PC-3 (cell line): Measurements from ENCODE around the gene WDPCP.

Source experiments
- EZH2 ChIP-seq: fragments of 300-600 bp; sonication (generic); IDR thresholded peaks from one replicate; pipeline ENCODE4 v1.6.1; 2017; ENCODE audit warnings: antibody characterized with exemption, mild to moderate bottlenecking, low read length; ENCODE audit not compliant: unreplicated experiment
- EZH2phosphoT487 ChIP-seq: fragments of 300-600 bp; sonication (generic); IDR thresholded peaks from 2 replicates; pipeline ENCODE4 v1.6.1; 2018; ENCODE audit warnings: mild to moderate bottlenecking, antibody characterized with exemption, low read length, borderline replicate concordance
- TF ChIP-seq, protein P1 (sequence below): fragments of 300-600 bp; sonication (generic); conservative IDR thresholded peaks from 2 replicates; pipeline ENCODE4 v1.5.1; 2017; ENCODE audit warnings: antibody characterized with exemption, low read depth, mild to moderate bottlenecking, low read length

DNA sequence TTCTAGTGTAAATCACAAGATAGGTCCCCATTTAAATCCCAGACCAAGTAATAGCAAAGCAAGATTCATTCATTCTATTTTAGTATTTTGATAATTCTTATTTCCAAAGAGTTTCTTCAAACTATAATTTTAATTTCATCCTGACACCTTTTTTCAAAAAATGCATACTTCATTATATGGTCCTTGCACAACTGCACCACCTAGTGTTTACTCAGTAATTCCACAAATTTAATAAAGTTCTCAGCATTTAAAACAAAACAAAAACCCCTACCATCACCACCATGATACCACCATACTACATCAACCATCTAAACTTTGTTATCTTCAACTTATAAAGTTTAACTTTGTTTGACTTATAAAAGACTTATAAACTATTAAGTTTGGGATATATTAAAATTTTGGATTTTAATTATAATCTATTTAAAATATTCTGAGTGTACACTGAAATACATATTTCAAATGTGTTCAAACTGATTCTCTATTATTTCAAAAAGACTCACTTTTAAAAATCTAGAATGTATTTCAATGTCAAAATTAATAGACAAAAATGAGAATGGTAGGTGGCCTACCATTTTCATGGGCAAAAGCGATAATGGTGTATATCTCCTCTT is 44.2 kb downstream of the WDPCP start:
- TF ChIP-seq, protein P1, sequence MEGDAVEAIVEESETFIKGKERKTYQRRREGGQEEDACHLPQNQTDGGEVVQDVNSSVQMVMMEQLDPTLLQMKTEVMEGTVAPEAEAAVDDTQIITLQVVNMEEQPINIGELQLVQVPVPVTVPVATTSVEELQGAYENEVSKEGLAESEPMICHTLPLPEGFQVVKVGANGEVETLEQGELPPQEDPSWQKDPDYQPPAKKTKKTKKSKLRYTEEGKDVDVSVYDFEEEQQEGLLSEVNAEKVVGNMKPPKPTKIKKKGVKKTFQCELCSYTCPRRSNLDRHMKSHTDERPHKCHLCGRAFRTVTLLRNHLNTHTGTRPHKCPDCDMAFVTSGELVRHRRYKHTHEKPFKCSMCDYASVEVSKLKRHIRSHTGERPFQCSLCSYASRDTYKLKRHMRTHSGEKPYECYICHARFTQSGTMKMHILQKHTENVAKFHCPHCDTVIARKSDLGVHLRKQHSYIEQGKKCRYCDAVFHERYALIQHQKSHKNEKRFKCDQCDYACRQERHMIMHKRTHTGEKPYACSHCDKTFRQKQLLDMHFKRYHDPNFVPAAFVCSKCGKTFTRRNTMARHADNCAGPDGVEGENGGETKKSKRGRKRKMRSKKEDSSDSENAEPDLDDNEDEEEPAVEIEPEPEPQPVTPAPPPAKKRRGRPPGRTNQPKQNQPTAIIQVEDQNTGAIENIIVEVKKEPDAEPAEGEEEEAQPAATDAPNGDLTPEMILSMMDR, result peak; percentile 79
- TF ChIP-seq EZH2 (no peak), EZH2phosphoT487 (no peak)
